Measurements from ENCODE around the gene PRSS36. TPM values are rescaled to one million over a fixed set of nuclear protein-coding genes. Genes with fewer than 3 reads are reported as not detected.

The PRSS36 gene
- total and polyA plus RNA-seq, 9 of the 15 experiments (the other 6 are each of a cell fraction or from before 2014, with no cell fraction given): 0.09 to 1.2 (median 0.54) TPM; not detected in 2

DNA sequence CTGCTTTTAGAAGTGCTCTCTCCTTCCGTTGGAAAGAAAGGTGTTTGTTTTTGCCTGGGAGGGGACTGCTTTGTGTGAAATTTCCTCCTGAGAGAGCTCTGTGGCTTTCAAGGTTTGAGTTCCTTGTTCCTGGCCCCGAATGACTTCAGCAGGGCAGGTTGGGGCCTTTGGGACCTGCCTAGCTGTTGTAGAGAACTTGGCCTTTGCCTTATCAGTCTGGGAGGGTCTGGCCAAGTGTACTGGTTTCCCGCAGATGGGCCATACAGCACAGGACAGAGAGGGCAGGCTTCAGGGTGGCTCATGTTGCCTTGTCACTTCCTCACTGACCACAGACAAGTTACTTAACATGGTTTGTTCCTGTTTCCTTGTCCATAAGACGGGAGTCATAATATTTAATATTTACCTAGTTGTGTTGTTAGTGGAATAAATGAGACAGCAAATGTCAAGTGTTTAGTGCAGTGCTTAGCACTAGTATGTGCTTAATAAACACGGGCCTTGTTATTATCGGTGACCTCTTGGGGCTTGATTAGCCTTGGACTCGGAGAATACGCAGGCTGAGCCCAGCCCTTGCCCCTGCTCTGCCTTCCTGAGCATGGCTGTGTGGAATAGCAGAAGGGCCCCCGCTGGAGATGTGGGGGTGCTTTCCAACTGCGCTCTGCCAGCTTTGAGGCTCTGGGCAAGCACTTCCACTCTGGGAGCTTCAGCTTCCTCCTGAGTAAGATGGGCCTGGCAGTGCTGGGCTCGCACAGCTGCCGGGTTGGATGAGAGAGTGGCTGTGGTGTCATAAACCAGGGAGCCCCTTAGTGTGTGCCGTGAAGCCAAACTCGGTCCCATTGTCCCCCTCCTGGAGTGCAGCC lies 20.9 kb downstream of the PRSS36 start (continued):
- TF ChIP-seq ZBTB49 (CRISPR knock-in tag; IDR thresholded peaks at IDR 0.05; ENCODE audit: borderline replicate concordance) (no peak), ZNF121 (CRISPR knock-in tag; conservative IDR thresholded peaks at IDR 0.05) (no peak), POU5F1 (IDR thresholded peaks at IDR 0.05; ENCODE audit: borderline replicate concordance, low read depth, low read length, partially characterized antibody) (no peak), STAT5A (IDR thresholded peaks at IDR 0.05; ENCODE audit: borderline replicate concordance, low read length) (0 out of 2 replicates have a peak, but pooled peaks have one; percentile 31), PATZ1 (CRISPR knock-in tag; IDR thresholded peaks at IDR 0.05; ENCODE audit: borderline replicate concordance) (no peak), FOS (IDR thresholded peaks at IDR 0.05; ENCODE audit: extremely low read depth, insufficient read length) (no peak), ZBTB17 (CRISPR knock-in tag; IDR thresholded peaks at IDR 0.05) (no peak), CREM (IDR thresholded peaks at IDR 0.05; ENCODE audit: low read depth) (peak; percentile 72), BMI1 (IDR thresholded peaks at IDR 0.05; ENCODE audit: low read length) (no peak), SAFB2 (IDR thresholded peaks at IDR 0.05; ENCODE audit: borderline replicate concordance, low read depth, low read length, severe bottlenecking) (no peak), TCFL5 (CRISPR knock-in tag; conservative IDR thresholded peaks at IDR 0.05) (no peak), ZNF695 (CRISPR knock-in tag; IDR thresholded peaks at IDR 0.05) (no peak), ZNF347 (CRISPR knock-in tag; IDR thresholded peaks at IDR 0.05; ENCODE audit: low read depth) (no peak), JUN (IDR thresholded peaks at IDR 0.05; ENCODE audit: borderline replicate concordance, low read depth, low read length) (no peak), JUN (CRISPR knock-in tag; IDR thresholded peaks at IDR 0.05; ENCODE audit: borderline replicate concordance) (no peak), SMARCA4 (IDR thresholded peaks at IDR 0.05) (peak; percentile 58), KLF1 (tag; IDR thresholded peaks at IDR 0.05) (no peak)
- TF ChIP-seq, protein P1, sequence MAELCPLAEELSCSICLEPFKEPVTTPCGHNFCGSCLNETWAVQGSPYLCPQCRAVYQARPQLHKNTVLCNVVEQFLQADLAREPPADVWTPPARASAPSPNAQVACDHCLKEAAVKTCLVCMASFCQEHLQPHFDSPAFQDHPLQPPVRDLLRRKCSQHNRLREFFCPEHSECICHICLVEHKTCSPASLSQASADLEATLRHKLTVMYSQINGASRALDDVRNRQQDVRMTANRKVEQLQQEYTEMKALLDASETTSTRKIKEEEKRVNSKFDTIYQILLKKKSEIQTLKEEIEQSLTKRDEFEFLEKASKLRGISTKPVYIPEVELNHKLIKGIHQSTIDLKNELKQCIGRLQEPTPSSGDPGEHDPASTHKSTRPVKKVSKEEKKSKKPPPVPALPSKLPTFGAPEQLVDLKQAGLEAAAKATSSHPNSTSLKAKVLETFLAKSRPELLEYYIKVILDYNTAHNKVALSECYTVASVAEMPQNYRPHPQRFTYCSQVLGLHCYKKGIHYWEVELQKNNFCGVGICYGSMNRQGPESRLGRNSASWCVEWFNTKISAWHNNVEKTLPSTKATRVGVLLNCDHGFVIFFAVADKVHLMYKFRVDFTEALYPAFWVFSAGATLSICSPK (IDR thresholded peaks at IDR 0.05; ENCODE audit: borderline replicate concordance): no peak
- TF ChIP-seq, protein P2, sequence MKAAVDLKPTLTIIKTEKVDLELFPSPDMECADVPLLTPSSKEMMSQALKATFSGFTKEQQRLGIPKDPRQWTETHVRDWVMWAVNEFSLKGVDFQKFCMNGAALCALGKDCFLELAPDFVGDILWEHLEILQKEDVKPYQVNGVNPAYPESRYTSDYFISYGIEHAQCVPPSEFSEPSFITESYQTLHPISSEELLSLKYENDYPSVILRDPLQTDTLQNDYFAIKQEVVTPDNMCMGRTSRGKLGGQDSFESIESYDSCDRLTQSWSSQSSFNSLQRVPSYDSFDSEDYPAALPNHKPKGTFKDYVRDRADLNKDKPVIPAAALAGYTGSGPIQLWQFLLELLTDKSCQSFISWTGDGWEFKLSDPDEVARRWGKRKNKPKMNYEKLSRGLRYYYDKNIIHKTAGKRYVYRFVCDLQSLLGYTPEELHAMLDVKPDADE (conservative IDR thresholded peaks at IDR 0.05; ENCODE audit: control insufficient read depth, low read depth, low read length): no peak

Measured in K562 (cell line).